Duodenal mucosa (tissue), 2 donors: ENCODE data around the gene IQCH.
"Not testable (repeated sequence)": the region's sequence is repeated elsewhere in the genome, so short reads cannot be mapped to it uniquely, and the experiment has no call there.

Experiments
- H3K27ac ChIP-seq: one replicate; pipeline ENCODE4 v1.7.0; 2013; ENCODE audit warnings: low read depth, low read length
- H3K27me3 ChIP-seq, 2 donors: one replicate each; pipeline ENCODE4 v1.7.0; 2013; ENCODE audit warnings: low read length in 2 of 2, control low read depth in 1 of 2; ENCODE audit not compliant: insufficient read depth in 2 of 2, control insufficient read depth in 1 of 2
- H3K36me3 ChIP-seq, 2 donors: one replicate each; pipeline ENCODE4 v1.7.0; 2013; ENCODE audit warnings: low read length in 2 of 2, control low read depth in 1 of 2; ENCODE audit not compliant: insufficient read depth in 2 of 2, control insufficient read depth in 1 of 2
- H3K4me1 ChIP-seq, 2 donors: one replicate each; pipeline ENCODE4 v1.7.0; 2013; ENCODE audit warnings: low read length in 2 of 2, control low read depth in 1 of 2; ENCODE audit not compliant: insufficient read depth in 2 of 2, control insufficient read depth in 1 of 2
- H3K4me3 ChIP-seq, 2 donors: one replicate each; pipeline ENCODE4 v1.7.0; 2013; ENCODE audit warnings: low read length in 2 of 2, low read depth in 1 of 2
- H3K9ac ChIP-seq, 2 donors: one replicate each; pipeline ENCODE4 v1.7.0; 2013; ENCODE audit warnings: low read length in 2 of 2, low read depth in 1 of 2
- H3K9me3 ChIP-seq, 2 donors: one replicate each; pipeline ENCODE4 v1.7.0; 2013; ENCODE audit warnings: low read length in 2 of 2, control low read depth in 1 of 2; ENCODE audit not compliant: control insufficient read depth in 1 of 2

Gene IQCH

GRCh38 chr15:67419705-67420104 lies 165.1 kb downstream of the IQCH start:
- Histone ChIP-seq H3K4me1 (no peaks in the 10 kb centered on the region), H3K9ac (no peak overlapping the region), H3K27me3 (no peaks in the 10 kb centered on the region), H3K9me3 (no peaks in the 10 kb centered on the region), H3K27ac (no peak overlapping the region), H3K4me3 (no peak overlapping the region), H3K36me3 (no peaks in the 10 kb centered on the region)

- Histone ChIP-seq H3K27me3 (no peaks in the 10 kb centered on the region), H3K4me1 (no peaks in the 10 kb centered on the region), H3K4me3 (no peak overlapping the region), H3K27ac (no peak overlapping the region), H3K36me3 (no peaks in the 10 kb centered on the region), H3K9me3 (no peaks in the 10 kb centered on the region), H3K9ac (no peak overlapping the region)
Observed at GRCh38 chr15:67420137-67420536, 165.6 kb downstream of the IQCH start.

GRCh38 chr15:67421105-67421504 lies 166.5 kb downstream of the IQCH start:
- H3K9ac ChIP-seq: no peak overlapping the region
- no peak overlapping the region for H3K27ac ChIP-seq
- H3K4me1 ChIP-seq: no peaks in the 10 kb centered on the region
- H3K36me3 ChIP-seq: no peaks in the 10 kb centered on the region
- no peak overlapping the region for H3K4me3 ChIP-seq
- no peaks in the 10 kb centered on the region for H3K9me3 ChIP-seq
- H3K27me3 ChIP-seq: no peaks in the 10 kb centered on the region

GRCh38 chr15:67422296-67422695 lies 167.7 kb downstream of the IQCH start:
- Histone ChIP-seq H3K9me3 (no peaks in the 10 kb centered on the region), H3K27me3 (no peaks in the 10 kb centered on the region), H3K9ac (no peak overlapping the region), H3K4me3 (no peak overlapping the region), H3K36me3 (no peaks in the 10 kb centered on the region), H3K27ac (no peak overlapping the region), H3K4me1 (no peaks in the 10 kb centered on the region)

- H3K9ac ChIP-seq: no peak overlapping the region
- H3K27ac ChIP-seq: no peak overlapping the region
- no peaks in the 10 kb centered on the region for H3K4me1 ChIP-seq
- H3K9me3 ChIP-seq: no peaks in the 10 kb centered on the region
- no peak overlapping the region for H3K4me3 ChIP-seq
- H3K27me3 ChIP-seq: no peaks in the 10 kb centered on the region
- no peaks in the 10 kb centered on the region for H3K36me3 ChIP-seq
Observed at GRCh38 chr15:67433495-67434099, 179.0 kb downstream of the IQCH start.

- not testable (repeated sequence) for H3K9ac ChIP-seq, H3K27me3 ChIP-seq, H3K4me1 ChIP-seq, H3K4me3 ChIP-seq, H3K9me3 ChIP-seq, H3K36me3 ChIP-seq, H3K27ac ChIP-seq
Observed at GRCh38 chr15:67436351-67437250, 182.0 kb downstream of the IQCH start.

GRCh38 chr15:67444100-67444499 lies 189.5 kb downstream of the IQCH start:
- no peak overlapping the region for H3K27ac ChIP-seq
- no peaks in the 10 kb centered on the region for H3K36me3 ChIP-seq
- no peak overlapping the region for H3K4me3 ChIP-seq
- H3K27me3 ChIP-seq: no peaks in the 10 kb centered on the region
- H3K9ac ChIP-seq: no peak overlapping the region
- H3K4me1 ChIP-seq: no peaks in the 10 kb centered on the region
- H3K9me3 ChIP-seq: no peaks in the 10 kb centered on the region

GRCh38 chr15:67446449-67446848 lies 191.9 kb downstream of the IQCH start:
- no peak overlapping the region for H3K9ac ChIP-seq
- H3K9me3 ChIP-seq: no peaks in the 10 kb centered on the region
- no peaks in the 10 kb centered on the region for H3K36me3 ChIP-seq
- no peaks in the 10 kb centered on the region for H3K27me3 ChIP-seq
- H3K4me1 ChIP-seq: no peaks in the 10 kb centered on the region
- H3K27ac ChIP-seq: no peak overlapping the region
- no peak overlapping the region for H3K4me3 ChIP-seq

- H3K9ac ChIP-seq, H3K4me3 ChIP-seq, H3K36me3 ChIP-seq, H3K27ac ChIP-seq, H3K27me3 ChIP-seq, H3K9me3 ChIP-seq, H3K4me1 ChIP-seq: not testable (repeated sequence)
Observed at GRCh38 chr15:67448372-67448771, 193.8 kb downstream of the IQCH start.

- not testable (repeated sequence) for H3K4me3 ChIP-seq, H3K4me1 ChIP-seq, H3K9ac ChIP-seq, H3K27me3 ChIP-seq, H3K27ac ChIP-seq, H3K9me3 ChIP-seq, H3K36me3 ChIP-seq
Observed at GRCh38 chr15:67453703-67454102, 199.1 kb downstream of the IQCH start.
